Keratinocyte (primary cell): ENCODE results near the gene ORAI3. TPM values are rescaled to one million over a fixed set of nuclear protein-coding genes. Genes with fewer than 3 reads are reported as not detected.

ENCODE experiments used
- DNase-seq: peaks from one replicate; pipeline ENCODE4 v3.0.0-alpha.2; 2011; ENCODE audit warnings: low read depth, missing footprints, low spot score
- FAIRE-seq: peaks from 2 replicates; lab custom pipeline; 2011; peaks lifted over from hg19 to GRCh38; lab: Jason Lieb, UNC
- H2AFZ ChIP-seq: 2 replicates; pipeline ENCODE4 v1.6.0; 2012; ENCODE audit warnings: low read length, control low read depth, inconsistent platforms; ENCODE audit not compliant: control insufficient read depth
- H3K27ac ChIP-seq: 2 replicates; pipeline ENCODE4 v1.5.1; 2011; ENCODE audit warnings: low read length; ENCODE audit not compliant: control insufficient read depth, insufficient read depth
- H3K27me3 ChIP-seq: 3 replicates; pipeline ENCODE4 v1.6.0; 2011; ENCODE audit warnings: low read length; ENCODE audit not compliant: control insufficient read depth, insufficient read depth; ENCODE audit errors: extremely low read depth
- H3K36me3 ChIP-seq, 2 experiments: 2 replicates in 1 of 2; 3 replicates in 1 of 2; pipeline ENCODE4 v1.5.1; 2011; ENCODE audit warnings: low read length in 2 of 2, mild to moderate bottlenecking in 1 of 2; ENCODE audit not compliant: control insufficient read depth in 2 of 2, insufficient read depth in 2 of 2; ENCODE audit errors: extremely low read depth in 1 of 2
- H3K4me1 ChIP-seq: 3 replicates; pipeline ENCODE4 v1.5.1; 2011; ENCODE audit warnings: low read length; ENCODE audit not compliant: control insufficient read depth, insufficient read depth; ENCODE audit errors: extremely low read depth
- H3K4me2 ChIP-seq: 3 replicates; pipeline ENCODE4 v1.6.0; 2011; ENCODE audit warnings: low read depth, low read length; ENCODE audit not compliant: control insufficient read depth, insufficient read depth; ENCODE audit errors: extremely low read depth
- H3K4me3 ChIP-seq, 3 experiments: fragments of 200-600 bp in 1 of 3; sonication (generic) in 1 of 3; 2 replicates in 2 of 3; 3 replicates in 1 of 3; pipeline ENCODE4 v1.5.1; 2011 to 2016; ENCODE audit warnings: low read length in 3 of 3, mild to moderate bottlenecking in 3 of 3, control low read depth in 2 of 3, inconsistent platforms in 1 of 3, low read depth in 1 of 3, mixed read lengths in 1 of 3, mixed run types in 1 of 3, moderate library complexity in 1 of 3; ENCODE audit not compliant: control insufficient read depth in 2 of 3, insufficient read depth in 2 of 3; ENCODE audit errors: extremely low read depth in 1 of 3
- H3K79me2 ChIP-seq: 2 replicates; pipeline ENCODE4 v1.6.0; 2012; ENCODE audit warnings: low read length; ENCODE audit not compliant: control insufficient read depth, insufficient read depth
- H3K9ac ChIP-seq: 3 replicates; pipeline ENCODE4 v1.6.0; 2011; ENCODE audit warnings: low read length; ENCODE audit not compliant: control insufficient read depth, insufficient read depth; ENCODE audit errors: extremely low read depth
- H3K9me1 ChIP-seq: 3 replicates; pipeline ENCODE4 v1.6.0; 2011; ENCODE audit warnings: low read length; ENCODE audit not compliant: control insufficient read depth, insufficient read depth; ENCODE audit errors: extremely low read depth
- H3K9me3 ChIP-seq: 2 replicates; pipeline ENCODE4 v1.5.1; 2012; ENCODE audit warnings: low read depth, low read length; ENCODE audit not compliant: control insufficient read depth
- H4K20me1 ChIP-seq: 3 replicates; pipeline ENCODE4 v1.6.0; 2011; ENCODE audit warnings: low read length; ENCODE audit not compliant: control insufficient read depth, insufficient read depth; ENCODE audit errors: extremely low read depth
- EZH2 ChIP-seq: IDR thresholded peaks from one replicate; pipeline ENCODE4 v1.6.1; 2012; ENCODE audit warnings: inconsistent platforms, mild to moderate bottlenecking, low read length, moderate library complexity
- dilution Hi-C: fragments of 300-500 bp; cut with MboI; formaldehyde crosslinking; loops from one replicate; pipeline ENCODE4 v1.7.0; 2020; ENCODE audit warnings: low sequenced_read_pairs; ENCODE audit not compliant: extremely low pct_ligation_motif_present
- polyA plus RNA-seq, 5 experiments: library from polyadenylated mRNA; depleted of rRNA in 3 of 5; stranded (reverse) in 3 of 5; stranded (forward) in 1 of 5; unstranded in 1 of 5; fragments of >200 nt; gene quantifications; 1 replicate in 1 of 5; 2 replicates in 3 of 5; 3 replicates in 1 of 5; pipeline versions ENCODE4 v1.2.1 to v1.2.3, GENCODE V29; 2011 to 2012; ENCODE audit warnings: missing spikeins in 2 of 5, low read depth in 1 of 5, low replicate concordance in 1 of 5
- TF ChIP-seq, protein P1 (sequence below), 3 experiments: IDR thresholded peaks in 1 of 3; conservative IDR thresholded peaks in 1 of 3; optimal IDR thresholded peaks in 1 of 3; 2 replicates in 2 of 3; 3 replicates in 1 of 3; pipeline versions ENCODE3 to v1.5.1; 2011; ENCODE audit warnings: low read length in 3 of 3, mild to moderate bottlenecking in 3 of 3, moderate library complexity in 2 of 3, control low read depth in 1 of 3, inconsistent platforms in 1 of 3; ENCODE audit not compliant: insufficient read depth in 2 of 3; ENCODE audit errors: extremely low read depth in 1 of 3

ORAI3 gene
- polyA plus RNA-seq, 1 donor (not counting 4 experiments of a cell fraction or from before 2014, with no cell fraction given) = 8.1 TPM

DNA sequence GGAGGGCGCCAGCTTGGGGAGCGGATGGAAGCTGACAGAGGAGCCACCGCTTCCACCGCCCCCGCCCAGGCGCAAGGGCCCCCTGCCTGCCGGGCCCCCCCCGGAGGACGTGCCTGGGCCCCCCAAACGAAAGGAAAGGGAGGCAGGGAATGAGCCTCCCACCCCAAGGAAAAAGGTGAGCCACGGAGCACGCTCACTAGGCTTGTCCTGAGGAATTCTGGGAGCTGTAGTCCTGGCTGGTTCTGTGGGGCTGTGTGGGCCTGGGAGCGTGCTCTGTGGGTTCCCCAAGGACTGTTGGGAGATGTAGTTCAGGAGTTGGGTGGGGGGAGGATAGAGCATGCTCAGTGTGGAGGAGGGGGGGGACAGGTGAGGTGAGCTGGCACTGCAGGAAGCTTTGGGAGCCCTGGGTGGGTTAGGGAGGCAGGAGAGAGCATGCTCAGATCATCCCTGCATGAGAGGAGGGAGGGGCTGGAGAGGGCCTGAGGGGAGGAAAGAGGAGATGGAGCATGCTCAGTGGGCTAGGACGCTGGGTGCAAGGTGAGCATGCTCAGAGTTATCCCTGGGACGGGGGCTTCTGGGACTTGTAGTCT, 21.0 kb upstream of the ORAI3 start:
- no peaks in the 10 kb centered on the region for H3K9me1 ChIP-seq
- H3K9ac ChIP-seq = peak overlapping the region; percentile 72
- no peaks in the 10 kb centered on the region for H3K27me3 ChIP-seq
- DNase-seq = peak; percentile 97
- peaks cover 13 to 28% of the 10 kb centered on the region in 2 experiments for H3K36me3 ChIP-seq
- peaks cover 21% of the 10 kb centered on the region for H3K4me1 ChIP-seq
- H3K9me3 ChIP-seq = no peaks in the 10 kb centered on the region
- dilution Hi-C loops = no loop called here
- peak overlapping the region; percentile 54 for H3K27ac ChIP-seq
- peak overlapping the region; percentile 61 for H3K4me2 ChIP-seq
- peak; percentile 98 for FAIRE-seq
- peak overlapping the region; percentile 41 to 65 (median 53) for H3K4me3 ChIP-seq
- no peaks in the 10 kb centered on the region for H4K20me1 ChIP-seq
- H2AFZ ChIP-seq = peak overlapping the region; percentile 12
- no peak for TF ChIP-seq EZH2
- TF ChIP-seq, protein P1, sequence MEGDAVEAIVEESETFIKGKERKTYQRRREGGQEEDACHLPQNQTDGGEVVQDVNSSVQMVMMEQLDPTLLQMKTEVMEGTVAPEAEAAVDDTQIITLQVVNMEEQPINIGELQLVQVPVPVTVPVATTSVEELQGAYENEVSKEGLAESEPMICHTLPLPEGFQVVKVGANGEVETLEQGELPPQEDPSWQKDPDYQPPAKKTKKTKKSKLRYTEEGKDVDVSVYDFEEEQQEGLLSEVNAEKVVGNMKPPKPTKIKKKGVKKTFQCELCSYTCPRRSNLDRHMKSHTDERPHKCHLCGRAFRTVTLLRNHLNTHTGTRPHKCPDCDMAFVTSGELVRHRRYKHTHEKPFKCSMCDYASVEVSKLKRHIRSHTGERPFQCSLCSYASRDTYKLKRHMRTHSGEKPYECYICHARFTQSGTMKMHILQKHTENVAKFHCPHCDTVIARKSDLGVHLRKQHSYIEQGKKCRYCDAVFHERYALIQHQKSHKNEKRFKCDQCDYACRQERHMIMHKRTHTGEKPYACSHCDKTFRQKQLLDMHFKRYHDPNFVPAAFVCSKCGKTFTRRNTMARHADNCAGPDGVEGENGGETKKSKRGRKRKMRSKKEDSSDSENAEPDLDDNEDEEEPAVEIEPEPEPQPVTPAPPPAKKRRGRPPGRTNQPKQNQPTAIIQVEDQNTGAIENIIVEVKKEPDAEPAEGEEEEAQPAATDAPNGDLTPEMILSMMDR (optimal IDR thresholded peaks at IDR 0.05 in 1 of 3, IDR thresholded peaks at IDR 0.05 in 1 of 3, conservative IDR thresholded peaks at IDR 0.05 in 1 of 3; ENCODE audit: extremely low read depth in 1 of 3, insufficient read depth in 2 of 3, low read length in 3 of 3) = no peak
- peaks cover 20% of the 10 kb centered on the region for H3K79me2 ChIP-seq

DNA sequence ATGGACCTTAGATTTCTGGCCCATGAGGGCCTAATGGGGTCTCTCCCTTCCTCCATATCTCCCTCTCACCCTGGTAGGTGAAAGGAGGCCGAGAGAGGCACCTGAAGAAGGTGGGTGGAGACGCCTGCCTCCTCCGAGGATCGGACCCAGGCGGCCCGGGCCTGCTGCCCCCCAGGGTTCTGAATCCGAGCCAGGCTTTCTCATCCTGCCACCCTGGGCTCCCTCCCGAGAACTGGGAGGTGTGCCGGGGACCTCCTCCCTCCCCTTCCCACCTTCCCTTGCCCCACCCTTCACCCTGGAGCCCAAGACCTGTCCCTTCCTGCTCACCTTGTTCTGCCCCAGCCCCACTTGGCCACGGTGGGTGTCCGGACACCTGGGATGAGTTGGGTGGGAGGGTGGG, 20.5 kb upstream of the ORAI3 start:
- peak overlapping the region; percentile 61 for H3K4me2 ChIP-seq
- H3K36me3 ChIP-seq = peaks cover 13 to 28% of the 10 kb centered on the region in 2 experiments
- peak overlapping the region; percentile 41 to 45 (median 41) for H3K4me3 ChIP-seq
- H2AFZ ChIP-seq = peak overlapping the region; percentile 16
- FAIRE-seq (no peak), DNase-seq (no peak)
- H3K79me2 ChIP-seq = peaks cover 20% of the 10 kb centered on the region
- peak overlapping the region; percentile 41 for H3K27ac ChIP-seq
- H4K20me1 ChIP-seq = no peaks in the 10 kb centered on the region
- no peaks in the 10 kb centered on the region for H3K9me3 ChIP-seq
- no peaks in the 10 kb centered on the region for H3K27me3 ChIP-seq
- peaks cover 21% of the 10 kb centered on the region for H3K4me1 ChIP-seq
- H3K9me1 ChIP-seq = no peaks in the 10 kb centered on the region
- peak overlapping the region; percentile 72 for H3K9ac ChIP-seq
- dilution Hi-C loops = no loop called here
- TF ChIP-seq EZH2 = no peak
- TF ChIP-seq, protein P1 (optimal IDR thresholded peaks at IDR 0.05 in 1 of 3, IDR thresholded peaks at IDR 0.05 in 1 of 3, conservative IDR thresholded peaks at IDR 0.05 in 1 of 3; ENCODE audit: extremely low read depth in 1 of 3, insufficient read depth in 2 of 3, low read length in 3 of 3) = no peak
